ENCODE results near the gene SPO11. TPM values are rescaled to one million over a fixed set of nuclear protein-coding genes. Genes with fewer than 3 reads are reported as not detected.
A peak's percentile ranks its signal among the peaks of the same experiment; 100 is the strongest.

SPO11 gene
- total RNA-seq, 1 donor from 2014 or later = not detected

DNA sequence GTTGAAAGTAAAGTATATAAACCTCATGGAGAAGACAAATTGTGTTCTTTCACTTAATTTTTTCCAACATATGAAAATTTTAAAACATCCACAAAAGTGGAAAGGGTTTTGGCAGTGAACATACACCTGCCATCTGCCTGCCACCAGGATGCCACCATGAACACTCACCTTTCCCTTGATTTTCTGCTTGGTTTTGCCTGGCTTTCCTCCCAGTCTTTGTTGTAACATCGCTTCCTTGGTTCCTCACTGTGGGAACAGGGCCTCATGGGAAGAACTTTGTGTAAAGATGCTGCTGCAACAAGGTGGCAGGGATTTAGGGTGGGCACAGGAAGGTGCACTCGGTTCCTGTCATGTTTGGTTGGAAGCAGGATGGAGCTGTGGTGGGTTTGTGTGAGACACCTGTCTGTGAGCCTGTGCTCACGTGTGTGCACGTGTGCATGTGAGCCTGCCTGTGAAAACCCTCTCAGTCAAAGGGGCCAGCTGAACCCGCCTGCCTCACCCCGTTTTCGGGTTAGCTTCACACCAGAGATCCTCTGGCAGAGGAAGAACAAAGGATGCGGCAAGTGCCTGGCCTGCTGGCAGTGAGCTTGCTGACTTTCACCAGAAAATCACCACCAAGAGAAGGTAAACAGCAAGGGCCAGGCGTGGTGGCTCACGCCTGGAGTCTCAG lies 50.6 kb downstream of the SPO11 start:
- H3K36me3 ChIP-seq (ENCODE audit: control insufficient read depth, insufficient read depth, low read length) = no peaks in the 10 kb centered on the region
- DNase-seq (ENCODE audit: low read depth) = no peak
- H3K27me3 ChIP-seq (ENCODE audit: control insufficient read depth, insufficient read depth, low read length) = no peaks in the 10 kb centered on the region
- TF ChIP-seq, protein P1, sequence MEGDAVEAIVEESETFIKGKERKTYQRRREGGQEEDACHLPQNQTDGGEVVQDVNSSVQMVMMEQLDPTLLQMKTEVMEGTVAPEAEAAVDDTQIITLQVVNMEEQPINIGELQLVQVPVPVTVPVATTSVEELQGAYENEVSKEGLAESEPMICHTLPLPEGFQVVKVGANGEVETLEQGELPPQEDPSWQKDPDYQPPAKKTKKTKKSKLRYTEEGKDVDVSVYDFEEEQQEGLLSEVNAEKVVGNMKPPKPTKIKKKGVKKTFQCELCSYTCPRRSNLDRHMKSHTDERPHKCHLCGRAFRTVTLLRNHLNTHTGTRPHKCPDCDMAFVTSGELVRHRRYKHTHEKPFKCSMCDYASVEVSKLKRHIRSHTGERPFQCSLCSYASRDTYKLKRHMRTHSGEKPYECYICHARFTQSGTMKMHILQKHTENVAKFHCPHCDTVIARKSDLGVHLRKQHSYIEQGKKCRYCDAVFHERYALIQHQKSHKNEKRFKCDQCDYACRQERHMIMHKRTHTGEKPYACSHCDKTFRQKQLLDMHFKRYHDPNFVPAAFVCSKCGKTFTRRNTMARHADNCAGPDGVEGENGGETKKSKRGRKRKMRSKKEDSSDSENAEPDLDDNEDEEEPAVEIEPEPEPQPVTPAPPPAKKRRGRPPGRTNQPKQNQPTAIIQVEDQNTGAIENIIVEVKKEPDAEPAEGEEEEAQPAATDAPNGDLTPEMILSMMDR (IDR thresholded peaks at IDR 0.05; ENCODE audit: insufficient read depth, low read length, poor library complexity, severe bottlenecking) = no peak
- H3K4me3 ChIP-seq (ENCODE audit: low read depth, low read length) = no peak overlapping the region

DNA sequence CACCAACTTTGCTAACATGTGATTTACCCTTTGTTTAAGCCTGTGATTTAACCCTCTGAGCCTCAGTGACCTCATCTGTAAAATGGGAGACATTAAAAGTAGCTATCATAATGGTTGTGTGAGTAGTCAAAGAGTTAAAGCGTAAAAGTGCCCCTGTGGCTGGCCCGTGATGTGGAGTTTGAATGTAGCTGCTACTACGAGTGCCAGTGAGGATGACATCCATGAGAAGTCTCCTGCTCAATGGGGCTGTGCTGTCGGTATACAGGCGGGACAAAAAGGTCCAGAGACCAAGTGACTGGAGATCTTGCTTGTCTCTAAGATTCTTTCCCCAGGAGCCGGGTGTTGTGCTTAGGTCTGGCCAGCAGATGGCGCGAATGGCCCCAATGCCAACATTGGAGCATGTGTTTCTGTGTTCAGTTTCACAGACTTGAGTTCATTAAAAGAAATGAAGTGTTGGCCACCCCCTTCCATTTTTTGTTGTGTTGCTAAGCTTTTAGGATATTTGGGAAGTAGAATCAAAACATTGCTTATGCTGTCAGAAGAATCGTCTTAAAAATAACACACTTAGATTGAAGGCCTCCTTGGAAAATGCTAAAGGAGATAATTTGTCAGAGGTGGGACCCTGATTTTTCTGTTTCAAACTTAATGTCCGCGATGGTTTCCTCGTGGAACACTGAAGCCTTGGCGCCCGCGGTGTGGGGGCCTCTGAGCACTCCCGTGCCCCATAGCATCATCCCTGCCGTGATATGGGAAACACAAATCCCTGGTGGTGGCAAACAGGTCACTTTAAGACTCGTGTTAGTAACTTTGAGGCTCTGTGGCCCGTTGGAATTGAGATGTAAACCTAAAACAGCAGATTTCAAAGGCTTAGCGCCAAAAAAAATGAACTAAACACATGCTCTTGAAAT lies 52.2 kb downstream of the SPO11 start:
- no peak for DNase-seq (ENCODE audit: low read depth)
- TF ChIP-seq, protein P1 (IDR thresholded peaks at IDR 0.05; ENCODE audit: insufficient read depth, low read length, poor library complexity, severe bottlenecking) = peak; percentile 91

DNA sequence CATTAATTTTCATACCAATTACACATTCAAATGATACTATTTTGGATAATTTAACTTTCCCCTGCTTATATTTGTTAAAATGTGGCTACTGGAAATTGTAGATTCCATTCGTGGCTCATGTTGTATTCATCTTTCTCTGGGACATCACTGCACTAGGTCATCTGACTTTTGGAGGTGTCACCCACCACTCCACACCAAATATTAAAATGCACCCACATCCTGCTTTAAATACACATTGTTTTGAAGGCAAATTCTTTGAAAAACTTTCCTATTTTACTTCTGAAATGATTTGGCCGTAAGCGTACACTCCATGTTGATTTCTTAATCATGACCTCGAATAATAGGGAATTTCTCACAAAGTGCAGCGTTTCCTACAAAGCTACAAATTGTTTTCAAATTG lies 52.9 kb downstream of the SPO11 start:
- no peak overlapping the region for H3K4me3 ChIP-seq (ENCODE audit: low read depth, low read length)
- H3K36me3 ChIP-seq (ENCODE audit: control insufficient read depth, insufficient read depth, low read length) = no peaks in the 10 kb centered on the region
- DNase-seq (ENCODE audit: low read depth) = no peak
- H3K27me3 ChIP-seq (ENCODE audit: control insufficient read depth, insufficient read depth, low read length) = no peaks in the 10 kb centered on the region
- TF ChIP-seq, protein P1 (IDR thresholded peaks at IDR 0.05; ENCODE audit: insufficient read depth, low read length, poor library complexity, severe bottlenecking) = no peak

More for the DNA sequence above, 52.2 kb downstream of the SPO11 start:
- H3K4me3 ChIP-seq (ENCODE audit: low read depth, low read length) = no peak overlapping the region
- no peaks in the 10 kb centered on the region for H3K27me3 ChIP-seq (ENCODE audit: control insufficient read depth, insufficient read depth, low read length)
- no peaks in the 10 kb centered on the region for H3K36me3 ChIP-seq (ENCODE audit: control insufficient read depth, insufficient read depth, low read length)

DNA sequence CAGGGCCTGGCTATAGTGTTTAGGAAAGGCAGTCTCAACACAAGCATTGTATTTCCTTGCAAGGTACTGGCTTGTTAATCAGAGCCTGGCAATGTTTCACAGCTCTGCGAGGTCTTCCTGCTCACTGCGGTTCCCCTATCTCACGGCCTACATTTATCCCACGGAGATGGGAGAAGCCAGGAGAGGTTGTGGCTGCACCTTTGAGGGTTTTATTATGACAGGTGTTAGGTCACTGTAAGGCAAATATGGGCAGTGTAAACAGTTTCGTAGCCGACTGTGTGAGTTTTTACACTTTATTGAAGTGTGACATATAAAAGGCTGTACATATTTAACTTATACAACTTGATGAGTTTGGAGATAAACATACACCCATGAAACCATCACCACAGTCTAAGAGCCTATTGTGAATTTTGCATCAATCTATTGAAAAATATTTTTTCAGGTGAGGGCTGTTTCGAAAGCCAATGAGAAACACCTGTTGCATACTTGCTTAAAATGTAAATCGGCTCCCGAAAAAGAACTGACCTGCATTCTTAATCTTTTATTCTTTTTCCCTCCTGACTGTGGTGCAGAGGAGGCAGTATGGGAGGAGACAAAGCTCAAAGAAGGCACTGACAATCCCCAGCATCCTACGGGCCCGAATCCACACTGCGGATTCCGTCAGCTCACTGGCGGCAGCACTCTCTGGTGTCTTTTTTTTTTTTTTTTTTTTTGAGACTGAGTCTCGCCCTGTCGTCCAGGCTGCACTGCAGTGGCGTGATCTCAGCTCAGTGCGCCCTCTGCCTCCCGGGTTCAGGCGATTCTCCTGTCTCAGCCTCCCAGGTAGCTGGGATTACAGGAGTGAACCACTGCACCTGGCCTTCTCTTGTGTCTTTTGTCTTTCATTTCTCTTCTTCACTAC lies 54.1 kb downstream of the SPO11 start:
- no peaks in the 10 kb centered on the region for H3K27me3 ChIP-seq (ENCODE audit: control insufficient read depth, insufficient read depth, low read length)
- H3K36me3 ChIP-seq (ENCODE audit: control insufficient read depth, insufficient read depth, low read length) = no peaks in the 10 kb centered on the region
- H3K4me3 ChIP-seq (ENCODE audit: low read depth, low read length) = no peak overlapping the region
- TF ChIP-seq, protein P1 (IDR thresholded peaks at IDR 0.05; ENCODE audit: insufficient read depth, low read length, poor library complexity, severe bottlenecking) = no peak
- DNase-seq (ENCODE audit: low read depth) = no peak

DNA sequence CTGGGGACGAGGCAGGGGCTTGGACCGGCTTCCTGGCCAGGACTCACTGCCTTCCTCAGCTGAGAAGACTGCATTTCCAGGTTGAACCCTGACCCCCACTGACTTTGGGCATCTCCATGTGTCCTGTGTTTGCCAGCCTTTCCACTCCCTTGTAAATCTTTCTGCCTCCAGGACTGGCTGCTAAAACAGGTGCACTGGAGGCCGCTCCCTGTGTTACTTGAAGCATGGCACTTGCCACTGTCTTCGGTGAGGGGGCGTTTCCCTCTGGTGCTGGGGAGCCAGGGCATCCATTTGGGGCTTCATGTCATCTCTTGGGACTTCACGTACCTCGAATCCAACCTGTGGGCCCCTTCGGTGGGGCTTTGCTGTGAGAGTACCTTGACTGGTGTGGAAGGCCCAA lies 54.9 kb downstream of the SPO11 start:
- Histone ChIP-seq H3K36me3 (ENCODE audit: control insufficient read depth, insufficient read depth, low read length) (no peaks in the 10 kb centered on the region), H3K27me3 (ENCODE audit: control insufficient read depth, insufficient read depth, low read length) (no peaks in the 10 kb centered on the region), H3K4me3 (ENCODE audit: low read depth, low read length) (no peak overlapping the region)
- TF ChIP-seq, protein P1 (IDR thresholded peaks at IDR 0.05; ENCODE audit: insufficient read depth, low read length, poor library complexity, severe bottlenecking) = no peak
- no peak for DNase-seq (ENCODE audit: low read depth)
